Stimulated activated CD8-positive, alpha-beta memory T cell treated with anti-CD3 and anti-CD28 coated beads, Interleukin-7, amount 100 ng/mL, for 24 hours (primary cell): ENCODE data around the gene LSAMP.

Source experiments
- DNase-seq: peaks from one replicate; pipeline ENCODE4 v3.0.0-alpha.2; 2020; ENCODE audit warnings: low read depth

The LSAMP gene

DNA sequence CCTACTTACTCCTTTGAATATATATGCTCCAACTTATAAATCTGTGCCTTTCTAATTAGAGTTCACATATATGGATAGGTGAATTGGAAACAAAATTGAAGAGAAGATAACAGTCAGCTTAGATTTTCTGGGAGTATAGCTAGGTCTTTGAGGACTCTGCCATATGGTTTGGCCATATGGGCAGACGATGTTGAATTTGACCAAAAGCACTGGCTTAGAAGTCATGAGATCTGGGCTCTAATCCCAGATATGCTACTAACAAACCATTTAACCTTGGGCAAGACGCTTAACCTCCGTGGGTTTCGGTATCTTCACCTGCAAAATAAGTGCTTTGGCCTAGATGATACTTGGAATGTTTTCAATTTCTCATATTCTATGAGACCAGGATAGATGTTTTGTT is 154.1 kb downstream of the LSAMP start:
- no peak for DNase-seq

DNA sequence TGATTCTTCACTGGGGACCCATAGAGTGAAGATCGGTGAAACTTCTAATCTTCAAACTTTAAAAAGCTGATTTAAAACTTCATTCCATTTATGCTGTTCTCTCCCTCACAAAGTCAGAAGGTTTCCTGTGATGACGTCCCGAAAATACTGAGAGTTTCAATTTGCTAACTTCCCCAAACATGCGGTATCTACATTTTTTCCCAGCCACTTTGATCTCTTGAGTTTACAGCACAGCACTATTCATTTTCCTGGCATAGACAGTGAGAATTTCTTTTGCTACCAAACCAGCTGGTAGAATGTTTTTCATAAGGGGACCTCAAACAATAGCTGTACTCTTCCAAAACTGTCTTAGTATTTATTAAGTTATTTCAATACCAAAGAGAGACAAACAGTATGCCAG is 156.8 kb downstream of the LSAMP start:
- DNase-seq = no peak

DNA sequence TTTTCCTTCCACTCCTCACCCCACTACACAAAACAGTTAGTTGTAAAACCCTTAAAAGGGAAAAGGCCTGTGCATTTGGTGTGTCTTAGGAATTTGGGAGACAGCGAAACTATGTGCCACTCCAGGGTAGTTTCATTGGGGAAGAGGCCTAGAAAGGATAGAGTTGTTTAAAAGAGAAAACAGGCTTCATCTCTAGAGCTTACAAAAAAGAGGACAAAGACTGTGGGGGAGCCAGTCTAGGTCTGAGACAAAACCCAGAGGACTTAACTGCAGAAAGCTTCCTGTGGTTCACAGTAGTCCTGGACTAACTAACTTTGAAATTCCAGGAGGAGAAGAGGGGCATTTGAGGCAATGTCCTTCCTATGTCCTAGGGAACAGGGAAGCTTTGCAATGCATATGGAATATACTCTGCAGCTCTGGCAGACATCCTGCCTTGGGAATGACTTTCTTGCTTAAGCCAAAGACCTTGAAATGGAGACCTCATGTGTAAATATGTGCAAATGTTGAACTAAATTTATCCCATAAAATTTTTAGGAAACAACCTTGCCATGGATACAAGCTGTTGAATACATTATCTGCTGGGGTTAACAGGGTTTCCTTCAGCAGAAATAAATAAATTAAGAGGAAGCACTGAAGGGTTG is 159.4 kb downstream of the LSAMP start:
- DNase-seq = no peak

DNA sequence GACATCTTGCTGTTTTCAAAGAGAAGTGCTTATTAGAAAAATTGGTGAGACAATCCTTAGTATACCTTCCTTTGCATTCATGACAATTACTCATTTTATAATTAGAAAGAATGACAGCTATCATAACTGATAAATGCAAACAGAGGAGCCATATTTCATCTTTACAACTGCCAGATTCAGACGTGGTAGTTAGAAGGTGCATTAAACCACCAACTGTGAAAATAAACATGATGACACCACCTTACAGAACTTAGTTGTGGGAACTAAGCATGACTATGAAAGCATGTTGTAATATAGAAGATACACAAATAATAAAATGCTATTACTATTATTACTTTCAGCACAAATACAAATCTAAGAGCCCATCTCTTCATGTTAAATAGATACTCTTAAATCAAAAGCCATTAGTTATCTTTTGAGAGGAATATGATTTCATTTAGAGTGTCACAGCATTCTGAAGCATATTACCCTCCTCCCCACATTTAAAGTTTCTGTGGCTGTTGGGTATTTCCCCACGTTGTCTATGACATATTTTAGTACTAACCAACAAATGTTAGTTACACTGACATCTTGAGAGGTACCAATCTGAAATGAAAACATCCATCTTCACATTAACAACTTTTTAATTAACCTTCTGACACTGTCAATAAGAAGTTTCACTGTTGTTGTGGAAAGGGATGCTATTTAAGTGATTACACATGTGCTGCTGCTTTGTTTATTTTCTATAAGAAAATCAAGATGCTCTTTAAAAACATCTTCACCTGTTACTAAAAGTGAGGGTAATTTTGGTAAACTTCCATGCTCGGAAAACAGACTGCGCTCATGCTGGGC is 163.8 kb downstream of the LSAMP start:
- no peak for DNase-seq

DNA sequence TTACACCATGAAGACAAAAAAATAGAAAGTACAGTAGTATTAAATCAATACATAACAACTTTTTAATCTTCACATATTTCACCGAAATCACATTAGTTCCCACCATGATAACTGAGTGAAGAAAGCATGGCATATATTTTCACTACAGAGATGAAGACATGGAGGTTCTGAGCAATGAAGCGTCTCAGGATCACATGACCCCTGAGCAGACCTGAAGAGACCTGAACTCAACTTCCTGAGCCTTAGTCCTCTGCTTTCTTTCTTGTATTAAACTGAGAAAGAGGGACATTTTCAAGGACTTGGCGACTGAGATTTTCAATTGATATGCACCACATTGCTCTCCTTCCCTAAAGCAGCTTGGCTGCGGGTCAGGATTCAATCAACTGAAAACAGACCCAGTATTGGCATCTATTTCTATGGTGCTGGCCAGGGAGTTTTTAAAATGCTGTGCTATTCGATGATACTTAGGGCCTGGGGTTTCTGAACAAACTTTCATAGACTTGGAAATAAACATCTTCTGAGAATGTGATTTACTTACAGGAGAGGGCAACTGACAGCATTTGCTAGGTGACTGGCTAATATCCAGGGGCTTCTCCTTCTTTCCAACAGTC is 165.1 kb downstream of the LSAMP start:
- no peak for DNase-seq

DNA sequence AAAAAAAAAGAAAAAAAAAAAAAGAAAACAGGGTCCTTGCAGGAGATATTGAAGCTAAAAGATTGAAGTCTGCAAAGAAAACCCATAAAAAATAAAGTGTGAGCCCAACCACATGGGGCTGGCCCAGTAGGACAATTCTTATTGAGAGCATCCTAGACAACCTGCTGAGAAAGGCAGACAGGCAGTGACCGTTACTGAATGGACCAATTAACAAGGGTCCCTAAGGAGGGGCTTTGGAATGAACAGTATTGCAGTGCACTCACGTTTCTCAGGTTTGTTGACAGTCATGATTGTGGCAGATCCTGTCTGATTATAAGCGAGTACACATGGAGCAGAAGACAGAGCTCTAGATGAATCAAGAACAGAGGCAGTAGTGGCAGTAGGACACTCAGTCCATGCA is 168.6 kb downstream of the LSAMP start:
- DNase-seq = no peak

DNA sequence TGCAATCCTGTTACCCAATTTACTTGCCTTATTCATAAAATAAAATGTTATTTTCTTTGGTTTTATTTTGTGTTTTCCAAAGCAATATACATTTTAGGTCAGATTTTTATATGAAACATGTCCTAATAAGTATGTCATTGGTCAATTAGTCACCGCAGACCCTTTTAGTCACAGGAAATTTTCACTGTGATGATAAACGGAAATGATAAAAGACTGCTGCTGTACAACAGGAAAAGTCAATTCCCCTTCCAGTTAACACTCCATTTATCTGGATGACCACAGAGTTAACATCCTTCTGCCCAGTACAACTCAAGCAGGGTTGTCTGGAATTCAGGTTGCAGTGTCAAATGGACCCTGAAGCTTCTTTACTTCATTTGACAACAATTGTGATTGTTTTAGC is 175.2 kb downstream of the LSAMP start:
- DNase-seq = no peak

DNA sequence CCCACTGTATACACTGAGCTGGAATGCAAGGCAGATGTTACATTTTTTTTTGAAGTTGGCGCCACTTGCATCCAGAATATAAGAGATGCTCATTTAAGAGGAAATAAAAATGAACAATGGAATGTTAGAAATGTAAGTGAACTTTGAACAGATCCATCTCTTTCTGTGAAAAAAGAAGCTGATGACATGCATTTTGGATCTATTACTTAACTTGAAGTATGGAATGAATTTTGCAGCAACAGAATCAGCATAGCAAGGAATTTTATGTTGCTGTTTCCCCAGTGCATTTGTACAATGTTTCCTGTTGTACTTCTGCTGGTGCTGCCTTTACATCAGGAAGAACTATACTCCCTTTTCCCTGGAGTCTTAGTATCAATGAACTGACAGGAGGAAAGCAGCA is 178.2 kb downstream of the LSAMP start:
- no peak for DNase-seq

DNA sequence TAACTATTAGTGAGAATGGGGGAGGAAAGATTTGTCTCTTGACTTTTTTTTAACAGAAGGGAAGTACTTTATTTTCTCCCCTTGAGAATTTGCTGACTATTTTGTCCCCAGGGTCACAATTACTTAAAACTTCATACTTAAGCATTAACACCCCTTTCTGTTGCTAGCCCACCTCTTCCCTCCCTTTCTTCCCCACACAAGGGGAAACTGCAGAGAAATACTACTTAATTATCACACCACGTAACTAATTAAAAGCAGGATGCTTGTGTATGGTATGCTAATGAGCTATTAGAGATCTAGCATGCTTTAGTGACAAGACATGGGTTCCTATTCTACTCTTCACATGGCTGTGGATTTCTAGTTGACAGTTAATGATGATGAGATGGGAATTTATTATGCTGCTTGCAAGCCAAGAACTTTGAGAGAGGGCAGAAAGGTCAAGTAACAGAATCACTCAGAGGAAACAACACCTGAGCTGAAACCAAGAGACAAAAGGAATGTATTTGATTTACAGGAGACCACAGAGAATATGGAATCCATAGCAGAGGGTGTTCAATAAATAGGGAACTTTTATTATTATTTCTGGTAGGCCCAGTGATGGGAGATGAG is 179.2 kb downstream of the LSAMP start:
- no peak for DNase-seq

DNA sequence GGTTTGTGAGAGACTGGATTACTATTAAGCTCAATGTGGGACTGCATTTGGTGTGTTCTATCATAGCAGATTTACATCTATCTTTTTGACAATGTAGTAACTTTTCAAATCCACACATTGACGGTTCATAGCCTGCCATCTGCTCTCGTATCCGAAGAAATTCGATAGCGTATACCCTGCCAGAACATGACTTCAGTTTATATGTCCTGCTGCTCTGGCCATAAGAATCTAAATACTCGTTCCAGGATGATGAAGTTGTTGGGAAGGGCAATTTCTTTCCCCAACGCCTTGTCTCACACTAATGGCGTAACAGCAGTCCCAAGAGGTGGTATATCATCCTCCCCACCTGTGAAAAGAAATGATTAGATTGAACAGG is 180.0 kb downstream of the LSAMP start:
- DNase-seq = no peak

DNA sequence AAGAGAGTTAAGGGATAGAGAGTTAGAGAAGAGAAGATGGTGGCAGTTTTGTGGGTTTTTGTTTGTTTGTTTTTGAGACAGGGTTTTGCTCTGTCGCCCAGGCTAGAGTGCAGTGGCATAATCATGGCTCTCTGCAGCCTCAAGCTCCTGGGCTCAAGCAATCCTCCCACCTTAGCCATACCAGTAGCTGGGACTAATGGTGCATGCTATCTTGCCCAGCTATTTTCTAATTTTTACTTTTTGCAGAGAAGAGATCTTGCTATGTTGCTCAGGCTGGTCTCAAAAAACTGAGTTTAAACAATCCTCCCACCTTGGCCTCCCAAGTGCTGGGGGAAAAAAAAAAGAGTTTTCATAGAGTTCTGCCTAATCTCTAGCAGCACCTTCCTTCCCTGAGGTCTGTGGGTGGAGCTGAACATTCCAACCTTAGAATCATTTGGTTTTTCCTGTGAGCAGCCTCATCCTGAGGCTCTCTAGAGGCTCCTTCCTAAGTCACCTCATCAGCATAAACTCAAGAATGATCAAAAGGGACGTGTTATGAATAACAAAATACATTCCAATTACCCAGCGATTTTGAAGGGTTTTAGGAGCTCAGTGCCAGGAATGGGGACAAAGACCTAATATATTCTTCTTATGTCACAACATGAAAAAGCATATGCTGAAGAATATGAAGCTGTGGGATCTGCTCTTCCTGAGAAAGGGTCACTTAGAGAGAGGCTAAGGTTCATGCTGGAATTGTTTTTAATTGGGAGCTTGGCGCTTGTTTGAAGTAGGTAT is 180.6 kb downstream of the LSAMP start:
- DNase-seq = no peak

DNA sequence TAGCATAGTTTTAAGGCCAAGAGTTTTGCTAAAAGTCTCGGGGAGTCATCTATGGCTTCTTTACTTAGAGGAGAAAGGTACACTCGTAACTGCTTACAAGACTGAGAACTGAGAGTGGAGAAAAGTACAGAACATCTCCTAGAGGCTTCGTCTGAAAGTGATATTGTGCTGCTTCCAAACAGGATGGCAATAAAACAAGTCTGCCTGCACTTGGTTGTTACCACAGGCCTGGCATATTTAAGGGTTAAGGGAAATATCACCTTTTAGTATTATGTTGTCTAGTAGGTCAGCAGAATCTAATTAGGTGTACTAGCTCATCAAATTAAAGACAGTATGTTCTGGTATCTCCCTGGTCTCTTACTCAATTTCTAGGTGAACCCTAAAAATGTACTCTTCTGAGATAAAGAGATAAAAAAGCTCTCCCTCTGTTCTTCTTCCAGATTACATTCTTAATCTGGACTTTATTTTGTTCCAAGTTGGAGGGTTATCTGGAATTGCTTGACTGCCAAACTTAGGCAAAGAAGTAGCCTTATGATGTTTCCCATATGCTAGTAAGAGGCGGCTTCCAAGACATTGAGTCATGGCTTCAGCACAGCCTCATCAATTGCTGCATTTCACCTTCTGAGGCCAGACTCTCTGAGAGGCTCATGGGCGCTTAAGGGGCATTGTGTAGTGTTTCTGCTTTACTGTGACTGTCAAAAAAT is 181.3 kb downstream of the LSAMP start:
- no peak for DNase-seq

DNA sequence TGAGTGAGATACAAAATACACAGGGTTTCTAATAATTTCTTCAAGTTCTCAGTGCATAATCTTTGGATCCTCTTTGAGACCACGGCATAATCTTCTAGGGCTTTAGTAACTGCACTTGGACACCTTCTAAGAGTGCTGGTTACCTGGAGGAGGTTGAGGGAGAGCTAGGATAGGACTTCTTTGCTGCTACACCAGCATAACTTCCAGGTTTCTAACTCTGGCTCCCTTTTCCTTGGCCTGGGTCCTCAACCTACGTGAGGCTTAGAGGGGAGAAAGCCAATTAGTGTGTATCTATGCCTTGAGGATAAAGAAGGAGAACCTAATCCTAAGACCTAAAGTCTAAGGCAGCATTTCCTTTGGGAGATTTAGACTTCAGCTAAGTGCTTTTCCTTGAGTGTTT is 184.8 kb downstream of the LSAMP start:
- no peak for DNase-seq

DNA sequence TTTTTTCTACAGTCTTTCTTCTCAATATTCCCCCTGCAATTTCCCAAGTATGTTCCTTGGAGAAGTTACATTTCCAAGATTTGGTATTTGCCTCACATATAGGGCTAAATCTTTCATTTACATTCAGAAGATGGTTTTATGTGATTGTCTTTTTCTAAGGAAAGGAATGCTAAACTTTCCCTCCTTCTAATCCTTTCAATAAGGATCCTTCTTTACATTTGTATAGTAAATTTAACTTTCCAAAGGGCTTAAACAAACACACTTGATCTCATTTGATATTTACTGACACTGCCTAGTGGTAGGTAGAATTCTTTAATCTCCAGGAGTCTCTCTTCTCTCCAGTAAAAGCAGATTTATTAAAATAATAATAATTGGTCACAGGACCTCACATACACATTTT is 185.3 kb downstream of the LSAMP start:
- no peak for DNase-seq

DNA sequence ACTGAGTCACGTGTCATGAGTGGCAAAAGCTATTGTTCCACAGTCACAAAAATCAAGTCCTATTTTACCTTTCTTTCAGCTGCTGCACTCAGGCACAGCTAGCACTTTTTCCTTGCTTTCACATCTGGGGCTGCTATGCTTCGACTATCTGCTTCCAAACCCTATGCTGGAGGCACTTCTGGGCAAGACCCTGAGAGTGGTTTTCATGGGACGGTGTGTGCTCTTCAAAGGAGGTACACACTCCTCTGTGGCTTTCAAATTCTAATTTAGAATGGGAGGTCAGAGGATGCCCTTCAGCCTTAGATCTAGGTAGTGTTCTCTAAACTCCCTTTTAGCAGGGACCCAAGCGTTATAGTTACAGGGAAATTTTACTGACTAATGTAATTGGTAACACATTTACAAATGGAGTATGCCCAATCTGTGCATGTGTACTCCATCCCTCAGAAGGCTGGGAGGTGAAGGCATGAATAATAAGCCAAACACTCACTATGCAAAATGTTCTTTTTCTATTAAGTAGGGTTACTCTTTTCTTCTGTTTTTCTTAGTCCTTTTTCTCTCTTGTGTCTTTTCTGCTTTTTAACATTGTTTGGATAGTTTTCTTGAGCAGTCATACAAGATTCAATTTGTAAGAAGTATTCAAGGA is 188.3 kb downstream of the LSAMP start:
- DNase-seq = no peak

DNA sequence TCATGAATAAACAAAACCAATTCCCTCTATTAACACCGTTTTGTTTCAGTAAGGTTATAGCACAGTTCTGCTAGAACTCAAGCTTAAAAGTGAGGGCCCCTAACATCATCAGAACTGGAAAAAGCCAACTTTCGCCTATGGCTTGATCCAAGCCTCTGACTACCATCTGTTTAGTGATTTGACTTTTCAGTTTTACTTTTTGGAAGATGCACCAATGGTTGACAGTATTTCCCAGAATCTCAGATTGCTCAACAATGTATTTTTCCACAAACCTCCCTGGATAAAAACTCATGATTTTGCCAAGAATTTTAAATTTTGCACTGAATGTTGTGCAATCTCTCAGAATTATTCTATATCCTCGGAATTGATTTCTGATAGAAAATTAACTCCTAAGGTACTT is 190.7 kb downstream of the LSAMP start:
- DNase-seq = no peak

DNA sequence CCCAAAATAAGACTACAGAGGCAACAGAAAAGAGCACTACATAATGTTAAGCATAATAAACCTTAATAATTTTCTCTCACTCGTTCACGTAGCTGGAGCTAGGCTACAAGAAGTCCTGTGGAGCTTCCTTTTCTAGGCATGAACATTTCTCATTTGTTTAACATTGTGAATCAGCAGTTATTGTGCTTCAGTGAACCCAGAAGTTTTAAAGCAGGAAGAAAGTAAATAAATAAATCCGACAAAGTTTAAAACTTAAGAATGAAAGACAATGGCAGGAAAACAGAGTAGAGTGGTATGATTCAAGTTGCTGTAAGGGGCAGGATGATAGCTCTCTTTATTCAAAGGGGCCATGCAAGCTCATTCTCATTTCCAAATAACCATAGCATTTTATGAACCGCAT is 191.8 kb downstream of the LSAMP start:
- DNase-seq = no peak

DNA sequence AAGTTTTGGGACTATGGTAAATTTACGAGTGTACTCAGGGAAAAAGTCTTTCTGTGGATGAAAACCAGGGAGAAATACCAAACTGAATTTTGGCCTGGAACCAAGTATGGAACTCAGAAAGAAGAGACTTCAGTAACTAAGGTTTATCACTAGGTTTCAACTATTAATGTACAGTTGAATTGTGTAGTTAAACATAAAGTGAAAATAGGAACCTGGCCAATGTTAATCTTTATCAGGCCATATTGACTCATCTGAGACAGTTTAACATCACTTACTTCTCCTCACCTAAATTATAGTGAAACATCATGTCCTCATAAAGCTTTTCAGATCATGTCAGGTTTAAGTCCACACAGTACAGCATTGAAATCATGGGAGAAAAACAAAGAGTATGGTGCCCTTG is 197.7 kb downstream of the LSAMP start:
- no peak for DNase-seq

DNA sequence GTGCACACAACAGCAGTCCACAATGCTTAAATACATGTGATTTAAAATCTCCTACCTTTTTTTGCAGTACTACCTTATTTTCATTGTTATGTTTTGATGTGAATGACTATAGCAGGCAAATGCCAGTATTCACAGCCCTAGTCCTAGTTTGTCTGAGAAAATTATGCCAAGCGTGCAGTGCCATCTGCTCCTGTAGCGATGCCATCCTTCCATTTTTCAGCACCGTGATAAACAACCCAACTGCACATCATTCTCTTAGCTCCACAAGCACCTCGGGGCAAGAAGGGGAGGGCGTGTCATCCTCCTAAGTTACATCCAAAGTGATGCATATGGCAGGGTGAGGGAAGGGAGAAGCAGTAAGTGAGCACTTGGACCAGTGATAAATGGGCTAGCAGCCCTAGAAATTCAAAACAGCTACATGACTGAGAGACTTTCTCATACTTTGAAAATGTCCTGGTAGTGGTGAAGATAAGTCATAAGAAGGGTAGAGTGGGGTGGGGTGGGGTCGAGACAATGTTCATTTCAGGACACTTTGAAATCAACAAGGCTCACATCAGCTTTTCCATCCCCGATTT is 198.8 kb downstream of the LSAMP start:
- DNase-seq = no peak

DNA sequence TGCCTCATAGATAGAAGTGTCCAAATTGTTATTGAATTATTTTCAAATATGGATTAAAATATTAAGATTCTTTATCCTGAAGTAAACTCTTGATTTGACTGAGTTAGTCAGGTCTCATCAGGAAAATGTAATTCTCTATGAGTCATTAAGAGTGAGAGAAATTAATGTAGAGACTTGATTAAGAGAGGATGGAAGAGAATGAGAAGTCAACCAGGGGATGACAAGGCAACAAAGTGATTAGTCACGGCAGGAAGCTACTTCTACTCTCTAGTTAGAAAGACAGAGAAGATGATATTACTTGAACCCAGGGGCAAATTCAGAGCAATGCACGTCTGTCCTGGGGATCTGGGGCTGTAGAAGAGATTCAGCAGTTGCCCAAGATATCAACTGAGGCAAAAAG is 202.5 kb downstream of the LSAMP start:
- DNase-seq = no peak

DNA sequence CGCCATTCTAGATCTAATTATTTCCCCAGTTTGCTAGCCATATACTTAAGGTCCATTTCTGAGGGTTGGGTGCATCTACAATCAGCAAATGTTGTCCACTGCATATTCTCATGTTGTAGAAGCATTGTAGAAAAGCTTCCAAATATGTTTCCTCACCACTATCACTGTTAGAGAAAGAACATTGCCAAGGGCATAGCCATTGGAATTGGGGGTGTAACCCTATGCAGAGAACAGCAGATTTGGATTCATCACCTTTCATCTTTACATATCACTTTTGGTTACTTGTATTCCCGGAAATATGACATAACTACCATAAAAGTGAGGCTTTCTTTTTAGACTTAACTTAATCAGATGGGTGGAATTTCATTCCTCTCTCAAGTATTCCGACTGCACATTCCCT is 203.6 kb downstream of the LSAMP start:
- no peak for DNase-seq
